Measurements from ENCODE around the gene HNRNPH3.

DNA sequence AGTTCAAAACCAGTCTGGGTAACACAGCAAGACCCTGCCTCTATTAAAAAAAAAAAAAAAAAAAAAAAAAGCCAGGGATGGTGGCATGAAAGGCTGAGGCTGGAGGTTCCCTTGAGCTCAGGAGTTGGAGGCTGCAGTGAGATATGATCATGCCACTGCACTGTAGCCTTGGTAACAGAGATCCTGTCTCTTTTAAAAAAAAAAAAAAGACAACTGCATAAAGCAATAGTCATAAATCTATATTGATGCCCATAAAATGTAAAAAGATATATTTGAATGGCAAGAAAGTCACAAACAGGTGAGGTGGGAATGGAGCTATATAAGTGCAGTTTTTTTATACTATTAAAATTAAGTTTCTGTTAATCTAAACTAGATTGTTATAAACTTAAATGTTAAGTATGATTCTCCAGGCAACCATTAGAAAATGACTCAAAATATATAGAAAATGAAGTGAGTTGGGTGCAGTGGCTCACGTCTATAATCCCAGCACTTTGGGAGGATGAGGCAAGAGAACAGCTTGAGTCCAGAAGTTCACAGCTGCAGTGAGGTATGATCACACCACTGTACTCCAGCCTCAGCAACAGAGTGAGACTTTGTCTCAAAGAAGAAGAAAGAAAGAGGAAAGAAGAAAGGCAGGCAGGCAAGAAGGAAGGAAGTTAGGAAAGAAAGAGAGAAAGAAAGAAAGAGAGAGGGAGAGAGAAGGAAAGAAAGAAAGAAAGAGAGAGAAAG is 13.4 kb upstream of the HNRNPH3 start:
- TF ChIP-seq, protein P1, sequence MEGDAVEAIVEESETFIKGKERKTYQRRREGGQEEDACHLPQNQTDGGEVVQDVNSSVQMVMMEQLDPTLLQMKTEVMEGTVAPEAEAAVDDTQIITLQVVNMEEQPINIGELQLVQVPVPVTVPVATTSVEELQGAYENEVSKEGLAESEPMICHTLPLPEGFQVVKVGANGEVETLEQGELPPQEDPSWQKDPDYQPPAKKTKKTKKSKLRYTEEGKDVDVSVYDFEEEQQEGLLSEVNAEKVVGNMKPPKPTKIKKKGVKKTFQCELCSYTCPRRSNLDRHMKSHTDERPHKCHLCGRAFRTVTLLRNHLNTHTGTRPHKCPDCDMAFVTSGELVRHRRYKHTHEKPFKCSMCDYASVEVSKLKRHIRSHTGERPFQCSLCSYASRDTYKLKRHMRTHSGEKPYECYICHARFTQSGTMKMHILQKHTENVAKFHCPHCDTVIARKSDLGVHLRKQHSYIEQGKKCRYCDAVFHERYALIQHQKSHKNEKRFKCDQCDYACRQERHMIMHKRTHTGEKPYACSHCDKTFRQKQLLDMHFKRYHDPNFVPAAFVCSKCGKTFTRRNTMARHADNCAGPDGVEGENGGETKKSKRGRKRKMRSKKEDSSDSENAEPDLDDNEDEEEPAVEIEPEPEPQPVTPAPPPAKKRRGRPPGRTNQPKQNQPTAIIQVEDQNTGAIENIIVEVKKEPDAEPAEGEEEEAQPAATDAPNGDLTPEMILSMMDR (IDR thresholded peaks at IDR 0.05): no peak
- no peak for TF ChIP-seq POLR2A (IDR thresholded peaks at IDR 0.05)
- no peak for TF ChIP-seq POLR2AphosphoS5 (IDR thresholded peaks at IDR 0.05)
- no peak for TF ChIP-seq EP300 (IDR thresholded peaks at IDR 0.05)
